Large intestine (tissue), 3 donors: ENCODE measurements around the gene ZIM2. TPM values are rescaled to one million over a fixed set of nuclear protein-coding genes. Genes with fewer than 3 reads are reported as not detected.

ENCODE experiments used
- DNase-seq, 2 donors: peaks; one replicate each; pipeline versions ENCODE4 v3.0.0 to v3.0.0-alpha.2; 2013
- H3K27ac ChIP-seq: one replicate; pipeline ENCODE4 v1.5.1; 2013; ENCODE audit warnings: low read length
- H3K27me3 ChIP-seq: 2 replicates; pipeline ENCODE4 v1.6.1; 2013; ENCODE audit warnings: low read length; ENCODE audit not compliant: control insufficient read depth, insufficient read depth
- H3K36me3 ChIP-seq: 2 replicates; pipeline ENCODE4 v1.6.1; 2013; ENCODE audit warnings: low read length; ENCODE audit not compliant: control insufficient read depth, insufficient read depth
- H3K4me1 ChIP-seq: one replicate; pipeline ENCODE4 v1.6.1; 2013; ENCODE audit warnings: low read length; ENCODE audit not compliant: control insufficient read depth, insufficient read depth
- H3K4me3 ChIP-seq: one replicate; pipeline ENCODE4 v1.5.1; 2013; ENCODE audit warnings: low read length
- H3K9me3 ChIP-seq: one replicate; pipeline ENCODE4 v1.6.1; 2013; ENCODE audit warnings: mild to moderate bottlenecking, low read depth, low read length, moderate library complexity; ENCODE audit not compliant: control insufficient read depth
- WGBS: methylation state at CpG from one replicate; pipeline ENCODE4 v1.1.5; 2013; ENCODE audit warnings: low lambda C conversion rate; ENCODE audit not compliant: insufficient coverage; 5-methylcytosine and 5-hydroxymethylcytosine counted together
- polyA plus RNA-seq: library from polyadenylated mRNA; unstranded; fragments of 120-200 nt; gene quantifications from one replicate; pipeline ENCODE4 v1.2.1, GENCODE V29; 2013

The ZIM2 gene
- polyA plus RNA-seq, 1 donor = 1.3 TPM

DNA sequence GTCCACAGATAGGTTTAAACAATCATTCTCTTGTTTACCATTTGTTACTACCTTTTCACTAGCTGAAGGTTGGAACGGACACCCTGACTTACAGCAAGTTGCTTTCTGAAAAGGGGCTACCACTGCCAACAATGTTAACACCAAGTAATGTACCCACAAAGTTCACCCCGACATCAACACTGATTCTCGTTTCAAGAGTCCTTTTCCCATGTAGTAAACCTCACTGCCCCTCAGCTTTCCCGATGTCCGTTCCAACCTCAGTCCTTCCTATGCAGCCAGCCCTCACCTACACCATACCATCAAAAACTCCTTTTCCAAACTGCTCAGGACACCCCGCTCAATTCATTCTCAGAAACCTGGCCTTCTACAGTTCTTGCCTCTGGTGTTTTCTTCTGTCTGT is 29.0 kb downstream of the ZIM2 start:
- no peak overlapping the region for H3K4me3 ChIP-seq
- WGBS = 71% methylated on average over 3 of the region's 6 CpGs
- peaks cover 2% of the 10 kb centered on the region for H3K36me3 ChIP-seq
- H3K27me3 ChIP-seq = no peaks in the 10 kb centered on the region
- H3K4me1 ChIP-seq = no peaks in the 10 kb centered on the region
- H3K27ac ChIP-seq = no peak overlapping the region
- H3K9me3 ChIP-seq = no peaks in the 10 kb centered on the region
- no peak for DNase-seq

GRCh38 chr19:56810260-56810659 is 30.3 kb downstream of the ZIM2 start:
- Histone ChIP-seq H3K36me3 (peaks cover under 1% of the 10 kb centered on the region), H3K27me3 (no peaks in the 10 kb centered on the region), H3K9me3 (no peaks in the 10 kb centered on the region), H3K27ac (no peak overlapping the region), H3K4me1 (no peaks in the 10 kb centered on the region), H3K4me3 (no peak overlapping the region)
- WGBS = 100% methylated on average over 1 of the region's 1 CpG
- no peak for DNase-seq

DNA sequence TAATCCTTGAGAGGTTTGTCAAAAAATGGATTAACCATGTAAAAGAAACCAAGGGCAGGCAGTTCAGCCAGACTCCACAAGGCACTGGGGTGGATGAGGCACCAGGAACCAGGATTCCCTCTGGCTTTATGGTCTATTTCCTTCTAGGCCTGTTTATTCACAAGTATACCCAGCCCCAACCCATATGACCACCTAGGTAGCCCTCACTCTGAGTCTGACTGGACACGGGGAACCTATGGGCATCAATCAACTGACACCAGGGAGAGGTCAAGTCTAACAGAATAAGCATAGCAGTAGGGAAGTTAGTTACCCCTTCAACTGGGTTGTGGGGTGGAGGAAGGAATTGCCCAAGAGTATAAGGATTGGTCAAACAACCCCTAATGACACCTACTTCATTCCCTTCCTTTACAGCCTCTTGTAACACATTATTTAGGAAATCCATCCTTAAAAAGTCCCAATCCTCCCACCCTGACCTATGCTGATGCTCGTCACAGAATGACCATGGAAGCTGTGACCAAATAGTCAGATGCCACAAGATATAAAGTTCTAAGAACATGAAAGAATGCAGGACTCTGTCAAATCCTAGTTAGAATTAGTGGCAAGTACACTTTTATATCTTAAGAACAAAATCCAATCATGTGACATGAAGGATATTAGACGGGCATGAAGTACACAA is 31.7 kb downstream of the ZIM2 start:
- Histone ChIP-seq H3K27me3 (no peaks in the 10 kb centered on the region), H3K4me3 (no peak overlapping the region), H3K9me3 (no peaks in the 10 kb centered on the region), H3K27ac (no peak overlapping the region), H3K4me1 (no peaks in the 10 kb centered on the region), H3K36me3 (no peaks in the 10 kb centered on the region)
- no peak for DNase-seq
- 100% methylated on average over 1 of the region's 3 CpGs for WGBS

DNA sequence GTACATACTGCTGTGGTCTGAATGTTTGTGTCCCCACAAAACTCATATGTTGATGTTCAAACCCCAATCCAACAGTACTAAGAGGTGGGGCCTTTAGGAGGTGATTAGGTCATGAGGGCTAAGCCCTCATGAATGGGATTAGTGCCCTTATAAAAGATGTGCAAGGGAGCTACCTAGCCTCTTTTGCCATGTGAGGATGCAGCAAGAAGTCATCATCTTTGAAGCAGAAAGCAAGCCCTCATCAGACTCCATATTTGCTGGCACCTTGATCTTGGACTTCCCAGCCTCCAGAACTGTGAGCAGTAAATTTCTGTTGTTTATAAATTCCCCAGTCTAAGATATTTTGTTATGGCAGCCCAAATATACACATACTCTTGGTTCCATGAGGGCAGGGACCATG is 33.9 kb downstream of the ZIM2 start:
- H3K4me3 ChIP-seq = no peak overlapping the region
- no peaks in the 10 kb centered on the region for H3K36me3 ChIP-seq
- no peaks in the 10 kb centered on the region for H3K4me1 ChIP-seq
- DNase-seq = no peak
- no peaks in the 10 kb centered on the region for H3K9me3 ChIP-seq
- no peak overlapping the region for H3K27ac ChIP-seq
- H3K27me3 ChIP-seq = no peaks in the 10 kb centered on the region

DNA sequence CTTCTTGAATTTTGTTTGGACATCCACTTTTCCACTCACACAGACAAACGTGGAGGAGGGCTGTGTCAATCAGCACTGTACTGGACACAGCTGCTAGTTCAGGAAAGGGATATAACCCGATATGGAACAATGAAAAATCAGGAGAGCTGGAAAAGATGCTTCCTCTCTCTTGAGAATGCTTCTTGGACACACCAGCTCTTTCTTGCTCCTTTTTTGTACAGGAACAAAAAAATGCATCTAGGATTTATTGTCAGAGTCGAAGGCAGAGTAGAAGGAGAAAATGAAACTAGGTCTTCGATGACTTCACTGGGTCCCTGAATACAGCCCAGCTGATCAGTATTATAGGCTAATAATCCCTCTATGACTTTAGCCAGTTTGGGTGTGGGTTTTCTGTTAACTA is 62.2 kb downstream of the ZIM2 start:
- no peaks in the 10 kb centered on the region for H3K27me3 ChIP-seq
- no peaks in the 10 kb centered on the region for H3K36me3 ChIP-seq
- WGBS = 100% methylated on average over 1 of the region's 4 CpGs
- DNase-seq = no peak
- H3K27ac ChIP-seq = no peak overlapping the region
- H3K4me3 ChIP-seq = no peak overlapping the region
- no peaks in the 10 kb centered on the region for H3K9me3 ChIP-seq
- H3K4me1 ChIP-seq = no peaks in the 10 kb centered on the region

GRCh38 chr19:56769650-56770049 is 70.9 kb downstream of the ZIM2 start:
- H3K4me3 ChIP-seq = no peak overlapping the region
- DNase-seq = no peak
- peaks cover 2% of the 10 kb centered on the region for H3K9me3 ChIP-seq
- 100% methylated on average over 1 of the region's 4 CpGs for WGBS
- no peaks in the 10 kb centered on the region for H3K27me3 ChIP-seq
- no peaks in the 10 kb centered on the region for H3K36me3 ChIP-seq
- H3K4me1 ChIP-seq = no peaks in the 10 kb centered on the region
- H3K27ac ChIP-seq = no peak overlapping the region

- H3K27me3 ChIP-seq = no peaks in the 10 kb centered on the region
- DNase-seq = peak; percentile 43 to 67
- H3K4me3 ChIP-seq = peak overlapping the region; percentile 53
- H3K9me3 ChIP-seq = peaks cover 5% of the 10 kb centered on the region
- no peaks in the 10 kb centered on the region for H3K4me1 ChIP-seq
- no peak overlapping the region for H3K27ac ChIP-seq
- H3K36me3 ChIP-seq = no peaks in the 10 kb centered on the region
- 0% methylated on average over 1 of the region's 28 CpGs for WGBS
Observed at GRCh38 chr19:56765137-56765536, 75.4 kb downstream of the ZIM2 start.

- Histone ChIP-seq H3K27me3 (no peaks in the 10 kb centered on the region), H3K9me3 (peaks cover 5% of the 10 kb centered on the region), H3K4me3 (no peak overlapping the region), H3K27ac (no peak overlapping the region), H3K4me1 (no peaks in the 10 kb centered on the region), H3K36me3 (no peaks in the 10 kb centered on the region)
- WGBS = no CpG with 5 or more reads among the region's 1 CpG
- DNase-seq = no peak
Observed at GRCh38 chr19:56764196-56764695, 76.3 kb downstream of the ZIM2 start.

DNA sequence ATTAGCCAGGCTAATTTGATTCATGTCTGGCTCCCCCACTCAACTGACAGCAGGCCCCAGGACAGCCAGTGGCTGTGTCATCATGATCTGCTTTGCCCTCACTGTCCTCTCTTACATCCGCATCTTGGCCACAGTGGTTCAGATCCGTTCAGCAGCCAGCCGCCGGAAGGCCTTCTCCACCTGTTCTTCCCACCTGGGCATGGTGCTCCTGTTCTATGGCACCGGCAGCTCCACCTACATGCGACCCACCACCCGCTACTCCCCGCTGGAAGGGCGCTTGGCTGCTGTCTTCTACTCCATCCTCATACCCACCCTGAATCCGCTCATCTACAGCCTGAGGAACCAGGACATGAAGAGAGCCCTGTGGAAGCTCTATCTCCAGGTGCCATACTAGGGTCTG is 79.7 kb downstream of the ZIM2 start:
- Histone ChIP-seq H3K36me3 (no peaks in the 10 kb centered on the region), H3K9me3 (peaks cover 5% of the 10 kb centered on the region), H3K4me1 (no peaks in the 10 kb centered on the region)

GRCh38 chr19:56759531-56759930 is 81.0 kb downstream of the ZIM2 start:
- Histone ChIP-seq H3K36me3 (no peaks in the 10 kb centered on the region), H3K4me1 (no peaks in the 10 kb centered on the region), H3K9me3 (peaks cover 2% of the 10 kb centered on the region), H3K4me3 (no peak overlapping the region), H3K27ac (no peak overlapping the region), H3K27me3 (no peaks in the 10 kb centered on the region)
- no CpG with 5 or more reads among the region's 8 CpGs for WGBS
- no peak for DNase-seq

More for the DNA sequence above, 79.7 kb downstream of the ZIM2 start:
- DNase-seq = no peak
- Histone ChIP-seq H3K4me3 (no peak overlapping the region), H3K27ac (no peak overlapping the region), H3K27me3 (no peaks in the 10 kb centered on the region)
- WGBS = no CpG with 5 or more reads among the region's 10 CpGs

- no peaks in the 10 kb centered on the region for H3K9me3 ChIP-seq
- no CpG with 5 or more reads among the region's 6 CpGs for WGBS
- H3K4me1 ChIP-seq = no peaks in the 10 kb centered on the region
- H3K27ac ChIP-seq = no peak overlapping the region
- no peak overlapping the region for H3K4me3 ChIP-seq
- no peaks in the 10 kb centered on the region for H3K27me3 ChIP-seq
- peak in 1 of 2 donors; percentile 26 for DNase-seq
- H3K36me3 ChIP-seq = no peaks in the 10 kb centered on the region
Observed at GRCh38 chr19:56751078-56751489, 89.4 kb downstream of the ZIM2 start.
